HepG2 (cell line): ENCODE results near the gene FAM229A. TPM values are rescaled to one million over a fixed set of nuclear protein-coding genes. Genes with fewer than 3 reads are reported as not detected.

Experiments used
- BCL6 ChIP-seq: IDR thresholded peaks from 2 replicates; pipeline ENCODE4 v1.6.1; 2016; ENCODE audit warnings: missing genetic modification reagents, missing compliant biosample characterization
- BRCA1 ChIP-seq: sonication (generic); formaldehyde crosslinking; IDR thresholded peaks from 2 replicates; pipeline ENCODE4 v1.4.0; 2020; ENCODE audit warnings: missing genetic modification reagents
- ETS1 ChIP-seq: sonication (generic); formaldehyde crosslinking; IDR thresholded peaks from 2 replicates; pipeline ENCODE4 v1.4.0; 2020; ENCODE audit warnings: missing genetic modification reagents
- GZF1 ChIP-seq: sonication (generic); formaldehyde crosslinking; IDR thresholded peaks from 2 replicates; pipeline ENCODE4 v1.5.1; 2020; ENCODE audit warnings: mild to moderate bottlenecking, missing genetic modification reagents
- MED13 ChIP-seq: sonication (generic); formaldehyde crosslinking; IDR thresholded peaks from 2 replicates; pipeline ENCODE4 v1.5.0; 2020; ENCODE audit warnings: missing genetic modification reagents
- PCBP2 ChIP-seq: fragments of 200-400 bp; formaldehyde crosslinking; optimal IDR thresholded peaks from 2 replicates; pipeline ENCODE3; 2018; ENCODE audit warnings: low read length, low read depth; ENCODE audit not compliant: poor library complexity, severe bottlenecking
- PHF8 ChIP-seq: sonication (generic); formaldehyde crosslinking; IDR thresholded peaks from 2 replicates; pipeline ENCODE4 v1.5.0; 2020; ENCODE audit warnings: missing genetic modification reagents
- PLRG1 ChIP-seq: fragments of 450-650 bp; conservative IDR thresholded peaks from 2 replicates; pipeline ENCODE4 v1.6.1; 2016
- PRDM15 ChIP-seq: sonication (generic); formaldehyde crosslinking; IDR thresholded peaks from 2 replicates; pipeline ENCODE4 v1.4.0; 2020; ENCODE audit warnings: missing genetic modification reagents
- TFAP4 ChIP-seq: sonication (generic); IDR thresholded peaks from 2 replicates; pipeline ENCODE4 v1.6.1; 2016; ENCODE audit warnings: low read depth, borderline replicate concordance
- ZBTB42 ChIP-seq: sonication (generic); formaldehyde crosslinking; IDR thresholded peaks from 2 replicates; pipeline ENCODE4 v1.5.0; 2020; ENCODE audit warnings: mild to moderate bottlenecking, missing genetic modification reagents
- ZNF446 ChIP-seq: sonication (generic); formaldehyde crosslinking; IDR thresholded peaks from 2 replicates; pipeline ENCODE4 v1.5.0; 2020; ENCODE audit warnings: mild to moderate bottlenecking, missing genetic modification reagents
- polyA plus RNA-seq, 8 experiments: library from polyadenylated mRNA; depleted of rRNA in 3 of 8; stranded (reverse) in 7 of 8; unstranded in 1 of 8; fragments of >200 nt; fragmentation: Illumina TruSeq in 4 of 8; extraction: Trizol in 4 of 8; gene quantifications; 2 replicates each; pipeline versions ENCODE4 v1.2.1 to v1.2.3, GENCODE V29; 2011 to 2016; ENCODE audit warnings: low read depth in 4 of 8, missing spikeins in 1 of 8, mixed read lengths in 1 of 8; ENCODE audit not compliant: insufficient read depth in 1 of 8
- total RNA-seq, 5 experiments: library from RNA; depleted of rRNA; stranded (reverse); fragments of >200 nt; fragmentation: Illumina TruSeq; extraction: Trizol; gene quantifications; 2 replicates each; pipeline ENCODE4 v1.2.3, GENCODE V29; 2016; ENCODE audit warnings: low read depth in 1 of 5
- TF ChIP-seq, protein P1 (sequence below): sonication (generic); formaldehyde crosslinking; IDR thresholded peaks from 2 replicates; pipeline ENCODE4 v1.4.0; 2020; ENCODE audit warnings: missing genetic modification reagents, borderline replicate concordance
- TF ChIP-seq, protein P2 (sequence below): sonication (generic); formaldehyde crosslinking; IDR thresholded peaks from 2 replicates; pipeline ENCODE4 v1.9.0; 2021; ENCODE audit warnings: mild to moderate bottlenecking, missing genetic modification reagents

Gene FAM229A
- total and polyA plus RNA-seq, 2 of the 13 experiments (the other 11 are each of a cell fraction or from before 2014, with no cell fraction given), result 3.2 to 17.6 TPM

- TF ChIP-seq ZNF446 (CRISPR knock-in tag), result no peak
- 0 out of 2 replicates have a peak, but pooled peaks have one; percentile 72 for TF ChIP-seq ETS1 (CRISPR knock-in tag)
- peak; percentile 18; the same call in 1 of the 2 replicates for TF ChIP-seq BCL6
- 0 out of 2 replicates have a peak, but pooled peaks have one; percentile 14 for TF ChIP-seq PHF8
- no peak for TF ChIP-seq PLRG1
- no peak for TF ChIP-seq PRDM15 (CRISPR knock-in tag)
- TF ChIP-seq TFAP4, result no peak
- TF ChIP-seq, protein P1, sequence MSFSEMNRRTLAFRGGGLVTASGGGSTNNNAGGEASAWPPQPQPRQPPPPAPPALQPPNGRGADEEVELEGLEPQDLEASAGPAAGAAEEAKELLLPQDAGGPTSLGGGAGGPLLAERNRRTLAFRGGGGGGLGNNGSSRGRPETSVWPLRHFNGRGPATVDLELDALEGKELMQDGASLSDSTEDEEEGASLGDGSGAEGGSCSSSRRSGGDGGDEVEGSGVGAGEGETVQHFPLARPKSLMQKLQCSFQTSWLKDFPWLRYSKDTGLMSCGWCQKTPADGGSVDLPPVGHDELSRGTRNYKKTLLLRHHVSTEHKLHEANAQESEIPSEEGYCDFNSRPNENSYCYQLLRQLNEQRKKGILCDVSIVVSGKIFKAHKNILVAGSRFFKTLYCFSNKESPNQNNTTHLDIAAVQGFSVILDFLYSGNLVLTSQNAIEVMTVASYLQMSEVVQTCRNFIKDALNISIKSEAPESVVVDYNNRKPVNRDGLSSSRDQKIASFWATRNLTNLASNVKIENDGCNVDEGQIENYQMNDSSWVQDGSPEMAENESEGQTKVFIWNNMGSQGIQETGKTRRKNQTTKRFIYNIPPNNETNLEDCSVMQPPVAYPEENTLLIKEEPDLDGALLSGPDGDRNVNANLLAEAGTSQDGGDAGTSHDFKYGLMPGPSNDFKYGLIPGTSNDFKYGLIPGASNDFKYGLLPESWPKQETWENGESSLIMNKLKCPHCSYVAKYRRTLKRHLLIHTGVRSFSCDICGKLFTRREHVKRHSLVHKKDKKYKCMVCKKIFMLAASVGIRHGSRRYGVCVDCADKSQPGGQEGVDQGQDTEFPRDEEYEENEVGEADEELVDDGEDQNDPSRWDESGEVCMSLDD (CRISPR knock-in tag), result peak; percentile 63; the same call in 1 of the 2 replicates
- peak; percentile 77; the same call in 1 of the 2 replicates for TF ChIP-seq GZF1
- no peak; the same call in 1 of the 2 replicates for TF ChIP-seq BRCA1 (CRISPR knock-in tag)
- TF ChIP-seq PCBP2, result no peak
- no peak for TF ChIP-seq MED13 (CRISPR knock-in tag)
- 0 out of 2 replicates have a peak, but pooled peaks have one; percentile 53 for TF ChIP-seq ZBTB42 (CRISPR knock-in tag)
- TF ChIP-seq, protein P2, sequence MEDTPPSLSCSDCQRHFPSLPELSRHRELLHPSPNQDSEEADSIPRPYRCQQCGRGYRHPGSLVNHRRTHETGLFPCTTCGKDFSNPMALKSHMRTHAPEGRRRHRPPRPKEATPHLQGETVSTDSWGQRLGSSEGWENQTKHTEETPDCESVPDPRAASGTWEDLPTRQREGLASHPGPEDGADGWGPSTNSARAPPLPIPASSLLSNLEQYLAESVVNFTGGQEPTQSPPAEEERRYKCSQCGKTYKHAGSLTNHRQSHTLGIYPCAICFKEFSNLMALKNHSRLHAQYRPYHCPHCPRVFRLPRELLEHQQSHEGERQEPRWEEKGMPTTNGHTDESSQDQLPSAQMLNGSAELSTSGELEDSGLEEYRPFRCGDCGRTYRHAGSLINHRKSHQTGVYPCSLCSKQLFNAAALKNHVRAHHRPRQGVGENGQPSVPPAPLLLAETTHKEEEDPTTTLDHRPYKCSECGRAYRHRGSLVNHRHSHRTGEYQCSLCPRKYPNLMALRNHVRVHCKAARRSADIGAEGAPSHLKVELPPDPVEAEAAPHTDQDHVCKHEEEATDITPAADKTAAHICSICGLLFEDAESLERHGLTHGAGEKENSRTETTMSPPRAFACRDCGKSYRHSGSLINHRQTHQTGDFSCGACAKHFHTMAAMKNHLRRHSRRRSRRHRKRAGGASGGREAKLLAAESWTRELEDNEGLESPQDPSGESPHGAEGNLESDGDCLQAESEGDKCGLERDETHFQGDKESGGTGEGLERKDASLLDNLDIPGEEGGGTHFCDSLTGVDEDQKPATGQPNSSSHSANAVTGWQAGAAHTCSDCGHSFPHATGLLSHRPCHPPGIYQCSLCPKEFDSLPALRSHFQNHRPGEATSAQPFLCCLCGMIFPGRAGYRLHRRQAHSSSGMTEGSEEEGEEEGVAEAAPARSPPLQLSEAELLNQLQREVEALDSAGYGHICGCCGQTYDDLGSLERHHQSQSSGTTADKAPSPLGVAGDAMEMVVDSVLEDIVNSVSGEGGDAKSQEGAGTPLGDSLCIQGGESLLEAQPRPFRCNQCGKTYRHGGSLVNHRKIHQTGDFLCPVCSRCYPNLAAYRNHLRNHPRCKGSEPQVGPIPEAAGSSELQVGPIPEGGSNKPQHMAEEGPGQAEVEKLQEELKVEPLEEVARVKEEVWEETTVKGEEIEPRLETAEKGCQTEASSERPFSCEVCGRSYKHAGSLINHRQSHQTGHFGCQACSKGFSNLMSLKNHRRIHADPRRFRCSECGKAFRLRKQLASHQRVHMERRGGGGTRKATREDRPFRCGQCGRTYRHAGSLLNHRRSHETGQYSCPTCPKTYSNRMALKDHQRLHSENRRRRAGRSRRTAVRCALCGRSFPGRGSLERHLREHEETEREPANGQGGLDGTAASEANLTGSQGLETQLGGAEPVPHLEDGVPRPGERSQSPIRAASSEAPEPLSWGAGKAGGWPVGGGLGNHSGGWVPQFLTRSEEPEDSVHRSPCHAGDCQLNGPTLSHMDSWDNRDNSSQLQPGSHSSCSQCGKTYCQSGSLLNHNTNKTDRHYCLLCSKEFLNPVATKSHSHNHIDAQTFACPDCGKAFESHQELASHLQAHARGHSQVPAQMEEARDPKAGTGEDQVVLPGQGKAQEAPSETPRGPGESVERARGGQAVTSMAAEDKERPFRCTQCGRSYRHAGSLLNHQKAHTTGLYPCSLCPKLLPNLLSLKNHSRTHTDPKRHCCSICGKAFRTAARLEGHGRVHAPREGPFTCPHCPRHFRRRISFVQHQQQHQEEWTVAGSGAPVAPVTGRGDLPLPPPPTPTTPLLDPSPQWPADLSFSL (CRISPR knock-in tag), result no peak
Measured at GRCh38 chr1:32350785-32351398, 11.4 kb downstream of the FAM229A start (continued).
